Right lobe of liver (tissue), 4 donors: ENCODE data around the gene RIMS3.

ENCODE experiments used
- POLR2A ChIP-seq: fragments of 450-650 bp; IDR thresholded peaks from one replicate; pipeline ENCODE4 v1.6.1; 2017; ENCODE audit warnings: antibody characterized with exemption, mild to moderate bottlenecking
- TF ChIP-seq, protein P1 (sequence below), 4 donors: fragments of 200-600 bp in 3 of 4; fragments of 450-650 bp in 1 of 4; IDR thresholded peaks; one replicate each; pipeline versions ENCODE4 v1.5.1 to v1.8.0; 2016 to 2022; ENCODE audit warnings: antibody characterized with exemption in 4 of 4, mild to moderate bottlenecking in 2 of 4
- donor health status: DM: no; HTN: no; CAD: no.
- donor health status: DM: no; HTN: no; CAD: no.
- donor health status: DM: no; HTN: yes; CAD: no.

- TF ChIP-seq POLR2A, result no peak
- TF ChIP-seq, protein P1, sequence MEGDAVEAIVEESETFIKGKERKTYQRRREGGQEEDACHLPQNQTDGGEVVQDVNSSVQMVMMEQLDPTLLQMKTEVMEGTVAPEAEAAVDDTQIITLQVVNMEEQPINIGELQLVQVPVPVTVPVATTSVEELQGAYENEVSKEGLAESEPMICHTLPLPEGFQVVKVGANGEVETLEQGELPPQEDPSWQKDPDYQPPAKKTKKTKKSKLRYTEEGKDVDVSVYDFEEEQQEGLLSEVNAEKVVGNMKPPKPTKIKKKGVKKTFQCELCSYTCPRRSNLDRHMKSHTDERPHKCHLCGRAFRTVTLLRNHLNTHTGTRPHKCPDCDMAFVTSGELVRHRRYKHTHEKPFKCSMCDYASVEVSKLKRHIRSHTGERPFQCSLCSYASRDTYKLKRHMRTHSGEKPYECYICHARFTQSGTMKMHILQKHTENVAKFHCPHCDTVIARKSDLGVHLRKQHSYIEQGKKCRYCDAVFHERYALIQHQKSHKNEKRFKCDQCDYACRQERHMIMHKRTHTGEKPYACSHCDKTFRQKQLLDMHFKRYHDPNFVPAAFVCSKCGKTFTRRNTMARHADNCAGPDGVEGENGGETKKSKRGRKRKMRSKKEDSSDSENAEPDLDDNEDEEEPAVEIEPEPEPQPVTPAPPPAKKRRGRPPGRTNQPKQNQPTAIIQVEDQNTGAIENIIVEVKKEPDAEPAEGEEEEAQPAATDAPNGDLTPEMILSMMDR (IDR thresholded peaks at IDR 0.05), result no peak
These were observed 36.2 kb upstream of the RIMS3 start for GRCh38 chr1:40701684-40702083.
